MM.1S (cell line): Measurements from ENCODE around the gene FBN3.

Source experiments
- DNase-seq: peaks from one replicate; pipeline ENCODE4 v3.0.0-alpha.2; 2015
- H2AFZ ChIP-seq: fragments of 300-600 bp; sonication (generic); 2 replicates; pipeline ENCODE4 v1.6.0; 2016; ENCODE audit warnings: antibody characterized with exemption, low read length
- H3F3A ChIP-seq: fragments of 300-600 bp; sonication (generic); 2 replicates; pipeline ENCODE4 v1.6.1; 2016; ENCODE audit warnings: mild to moderate bottlenecking, antibody characterized with exemption, low read length, moderate library complexity, mixed read lengths; ENCODE audit not compliant: insufficient read depth
- H3K27ac ChIP-seq: fragments of 300-600 bp; sonication (generic); 2 replicates; pipeline ENCODE4 v1.5.1; 2016; ENCODE audit warnings: mild to moderate bottlenecking, low read length
- H3K27me3 ChIP-seq: fragments of 300-600 bp; sonication (generic); replicated peaks from 2 replicates; pipeline ENCODE4 v1.6.0; 2016; ENCODE audit warnings: low read length; ENCODE audit not compliant: insufficient read depth
- H3K36me3 ChIP-seq: fragments of 300-600 bp; sonication (generic); replicated peaks from 2 replicates; pipeline ENCODE4 v1.6.1; 2016; ENCODE audit warnings: mild to moderate bottlenecking, low read length, mixed read lengths; ENCODE audit not compliant: insufficient read depth
- H3K4me1 ChIP-seq: fragments of 300-600 bp; sonication (generic); 2 replicates; pipeline ENCODE4 v1.6.1; 2016; ENCODE audit warnings: low read length, mixed read lengths
- H3K4me2 ChIP-seq: fragments of 300-600 bp; sonication (generic); 2 replicates; pipeline ENCODE4 v1.6.0; 2016; ENCODE audit warnings: low read depth, low read length
- H3K4me3 ChIP-seq: fragments of 300-600 bp; sonication (generic); 2 replicates; pipeline ENCODE4 v1.5.1; 2016; ENCODE audit warnings: low read length, mixed read lengths
- H3K79me2 ChIP-seq: fragments of 300-600 bp; sonication (generic); 2 replicates; pipeline ENCODE4 v1.6.1; 2016; ENCODE audit warnings: mixed run types, low read length, mixed read lengths
- H3K9ac ChIP-seq: fragments of 300-600 bp; sonication (generic); 2 replicates; pipeline ENCODE4 v1.6.1; 2016; ENCODE audit warnings: low read length, mixed read lengths
- H3K9me2 ChIP-seq: fragments of 300-600 bp; sonication (generic); replicated peaks from 2 replicates; pipeline ENCODE4 v1.6.1; 2016; ENCODE audit warnings: mild to moderate bottlenecking, low read length, mixed read lengths; ENCODE audit not compliant: insufficient read depth
- H3K9me3 ChIP-seq: fragments of 300-600 bp; sonication (generic); replicated peaks from 2 replicates; pipeline ENCODE4 v1.6.1; 2016; ENCODE audit warnings: mild to moderate bottlenecking, low read length, mixed read lengths; ENCODE audit not compliant: insufficient read depth
- H4K20me1 ChIP-seq: fragments of 300-600 bp; sonication (generic); 2 replicates; pipeline ENCODE4 v1.6.1; 2016; ENCODE audit warnings: mild to moderate bottlenecking, low read length, moderate library complexity, mixed read lengths; ENCODE audit not compliant: insufficient read depth
- EZH2 ChIP-seq: fragments of 300-600 bp; sonication (generic); optimal IDR thresholded peaks from 2 replicates; pipeline ENCODE3; 2017; ENCODE audit warnings: low read depth, mild to moderate bottlenecking, antibody characterized with exemption, low read length, mixed read lengths
- EZH2phosphoT487 ChIP-seq: fragments of 300-600 bp; sonication (generic); IDR thresholded peaks from 2 replicates; pipeline ENCODE4 v1.6.1; 2018; ENCODE audit warnings: antibody characterized with exemption, low read length
- TF ChIP-seq, protein P1 (sequence below): fragments of 300-600 bp; sonication (generic); IDR thresholded peaks from 2 replicates; pipeline ENCODE4 v1.5.1; 2016; ENCODE audit warnings: antibody characterized with exemption, low read length, mixed read lengths

Gene FBN3

DNA sequence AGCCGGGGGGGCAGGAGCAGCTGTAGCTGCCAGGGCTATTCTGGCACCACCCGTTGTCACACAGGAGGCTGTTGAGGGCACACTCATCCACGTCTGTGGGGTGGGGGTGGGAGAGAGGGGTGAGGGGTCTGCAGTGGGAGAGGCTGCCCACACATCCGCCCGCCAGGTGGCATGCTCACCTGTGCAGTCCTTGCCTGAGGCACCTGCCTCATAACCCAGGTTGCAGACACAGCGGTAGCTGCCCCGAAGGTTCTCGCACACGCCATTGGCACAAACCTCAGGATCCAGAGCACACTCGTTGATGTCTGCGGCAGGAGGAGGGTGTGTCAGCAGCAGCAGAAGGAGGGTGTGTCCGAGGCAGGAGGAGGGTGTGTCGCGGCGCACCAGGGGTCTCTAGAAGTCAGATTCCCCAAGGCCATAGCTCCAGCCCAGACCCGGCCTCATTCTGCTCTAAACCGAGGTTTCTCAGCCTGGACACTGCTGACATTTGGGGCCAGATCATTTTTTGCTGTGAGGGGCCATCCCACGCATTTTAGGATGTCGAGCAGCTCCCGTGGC, 20.3 kb downstream of the FBN3 start:
- peaks cover 90% of the 10 kb centered on the region for H3K27me3 ChIP-seq
- H3K4me3 ChIP-seq = no peak overlapping the region
- no peaks in the 10 kb centered on the region for H3K9me3 ChIP-seq
- no peaks in the 10 kb centered on the region for H3F3A ChIP-seq
- H3K36me3 ChIP-seq = no peaks in the 10 kb centered on the region
- no peak for TF ChIP-seq EZH2phosphoT487
- TF ChIP-seq, protein P1, sequence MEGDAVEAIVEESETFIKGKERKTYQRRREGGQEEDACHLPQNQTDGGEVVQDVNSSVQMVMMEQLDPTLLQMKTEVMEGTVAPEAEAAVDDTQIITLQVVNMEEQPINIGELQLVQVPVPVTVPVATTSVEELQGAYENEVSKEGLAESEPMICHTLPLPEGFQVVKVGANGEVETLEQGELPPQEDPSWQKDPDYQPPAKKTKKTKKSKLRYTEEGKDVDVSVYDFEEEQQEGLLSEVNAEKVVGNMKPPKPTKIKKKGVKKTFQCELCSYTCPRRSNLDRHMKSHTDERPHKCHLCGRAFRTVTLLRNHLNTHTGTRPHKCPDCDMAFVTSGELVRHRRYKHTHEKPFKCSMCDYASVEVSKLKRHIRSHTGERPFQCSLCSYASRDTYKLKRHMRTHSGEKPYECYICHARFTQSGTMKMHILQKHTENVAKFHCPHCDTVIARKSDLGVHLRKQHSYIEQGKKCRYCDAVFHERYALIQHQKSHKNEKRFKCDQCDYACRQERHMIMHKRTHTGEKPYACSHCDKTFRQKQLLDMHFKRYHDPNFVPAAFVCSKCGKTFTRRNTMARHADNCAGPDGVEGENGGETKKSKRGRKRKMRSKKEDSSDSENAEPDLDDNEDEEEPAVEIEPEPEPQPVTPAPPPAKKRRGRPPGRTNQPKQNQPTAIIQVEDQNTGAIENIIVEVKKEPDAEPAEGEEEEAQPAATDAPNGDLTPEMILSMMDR = 0 out of 2 replicates have a peak, but pooled peaks have one; percentile 4
- no peak overlapping the region for H3K4me2 ChIP-seq
- H2AFZ ChIP-seq = no peak overlapping the region
- H3K9ac ChIP-seq = no peak overlapping the region
- H3K79me2 ChIP-seq = no peaks in the 10 kb centered on the region
- no peak overlapping the region for H3K27ac ChIP-seq
- no peaks in the 10 kb centered on the region for H3K4me1 ChIP-seq
- H4K20me1 ChIP-seq = no peaks in the 10 kb centered on the region
- DNase-seq = no peak
- H3K9me2 ChIP-seq = no peaks in the 10 kb centered on the region

DNA sequence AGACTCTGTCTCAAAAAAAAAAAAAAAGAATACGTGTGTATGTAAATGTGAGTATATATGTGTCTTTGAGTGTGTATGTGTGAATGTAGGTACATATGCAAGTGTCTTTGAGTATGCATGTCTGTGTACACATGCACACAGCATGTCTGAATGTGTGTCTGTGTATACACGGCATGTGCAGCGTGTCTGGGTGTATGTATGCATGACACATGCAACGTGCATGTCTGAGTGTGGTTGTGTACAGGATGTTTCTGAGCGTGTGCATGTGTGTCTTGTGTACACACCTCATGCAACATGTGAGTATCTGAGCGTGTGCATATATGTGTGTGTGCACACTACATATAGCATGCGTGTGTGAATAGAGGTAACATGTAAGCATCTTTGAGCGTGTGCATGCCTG, 20.8 kb downstream of the FBN3 start:
- H3K4me3 ChIP-seq = no peak overlapping the region
- no peak overlapping the region for H2AFZ ChIP-seq
- H3K9ac ChIP-seq = no peak overlapping the region
- no peaks in the 10 kb centered on the region for H3K9me2 ChIP-seq
- no peaks in the 10 kb centered on the region for H3K36me3 ChIP-seq
- TF ChIP-seq, protein P1 = no peak
- TF ChIP-seq EZH2 (no peak), EZH2phosphoT487 (no peak)
- H3K79me2 ChIP-seq = no peaks in the 10 kb centered on the region
- no peaks in the 10 kb centered on the region for H3K9me3 ChIP-seq
- no peak overlapping the region for H3K4me2 ChIP-seq
- H3K27ac ChIP-seq = no peak overlapping the region
- no peaks in the 10 kb centered on the region for H3K4me1 ChIP-seq
- no peaks in the 10 kb centered on the region for H4K20me1 ChIP-seq
- H3F3A ChIP-seq = no peaks in the 10 kb centered on the region
- peaks cover 91% of the 10 kb centered on the region for H3K27me3 ChIP-seq
- DNase-seq = no peak

DNA sequence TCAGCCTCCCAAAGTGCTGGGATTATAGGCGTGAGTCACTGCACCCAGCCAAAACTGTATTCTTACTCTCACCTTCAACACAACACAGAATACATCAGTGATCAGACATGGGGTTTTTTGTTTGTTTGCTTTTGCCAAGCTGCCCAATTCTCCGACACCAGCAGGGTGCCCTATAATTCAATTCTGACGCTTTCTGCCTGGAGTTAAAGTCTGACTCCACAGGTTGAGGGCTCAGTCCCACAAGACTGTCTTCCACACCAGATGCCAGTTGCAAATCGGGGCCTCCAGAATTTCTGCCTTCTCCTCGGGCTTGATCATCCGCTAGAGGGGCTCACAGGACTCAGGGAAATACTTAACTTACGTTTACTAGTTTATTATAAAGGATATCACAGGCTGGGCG, 22.1 kb downstream of the FBN3 start:
- Histone ChIP-seq H3K4me1 (no peaks in the 10 kb centered on the region), H2AFZ (no peak overlapping the region), H3K9me3 (no peaks in the 10 kb centered on the region), H4K20me1 (no peaks in the 10 kb centered on the region), H3K9ac (no peak overlapping the region), H3K4me3 (no peak overlapping the region), H3K79me2 (no peaks in the 10 kb centered on the region), H3K36me3 (no peaks in the 10 kb centered on the region), H3K4me2 (no peak overlapping the region), H3F3A (no peaks in the 10 kb centered on the region), H3K9me2 (no peaks in the 10 kb centered on the region), H3K27me3 (peaks cover 86% of the 10 kb centered on the region), H3K27ac (no peak overlapping the region)
- TF ChIP-seq EZH2 (no peak), EZH2phosphoT487 (no peak)
- TF ChIP-seq, protein P1 = no peak
- no peak for DNase-seq
